ENCODE measurements around the gene EFCAB8.
A peak's percentile ranks its signal among the peaks of the same experiment; 100 is the strongest.
"Not testable (repeated sequence)": the region's sequence is repeated elsewhere in the genome, so short reads cannot be mapped to it uniquely, and the experiment has no call there.

Gene EFCAB8

DNA sequence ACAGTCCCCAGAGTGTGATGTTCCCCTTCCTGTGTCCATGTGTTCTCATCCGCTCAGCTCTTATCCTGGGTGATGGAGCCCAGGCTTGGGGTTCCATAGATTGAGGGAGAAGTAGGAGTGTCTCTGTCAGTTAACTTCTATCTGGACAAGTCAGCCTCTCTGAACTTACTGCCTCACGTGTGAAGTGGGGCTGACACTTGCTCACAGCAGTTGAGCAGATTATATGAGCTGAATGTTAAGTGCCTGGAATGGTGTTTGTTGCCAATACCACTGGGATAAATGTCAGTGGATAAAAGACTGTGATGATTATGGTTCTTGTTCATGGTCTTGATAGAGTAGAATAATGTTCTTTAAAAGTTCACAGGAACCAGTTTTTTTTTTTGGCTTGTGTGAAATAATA, 17.1 kb upstream of the EFCAB8 start:
- no peak for DNase-seq

GRCh38 chr20:32842688-32843524, 15.8 kb upstream of the EFCAB8 start:
- DNase-seq = no peak

GRCh38 chr20:32845786-32846185, 12.9 kb upstream of the EFCAB8 start:
- DNase-seq = no peak

GRCh38 chr20:32846852-32847251, 11.9 kb upstream of the EFCAB8 start:
- DNase-seq = no peak

- no peak for DNase-seq
These were observed 10.8 kb upstream of the EFCAB8 start for GRCh38 chr20:32847964-32848363.

DNA sequence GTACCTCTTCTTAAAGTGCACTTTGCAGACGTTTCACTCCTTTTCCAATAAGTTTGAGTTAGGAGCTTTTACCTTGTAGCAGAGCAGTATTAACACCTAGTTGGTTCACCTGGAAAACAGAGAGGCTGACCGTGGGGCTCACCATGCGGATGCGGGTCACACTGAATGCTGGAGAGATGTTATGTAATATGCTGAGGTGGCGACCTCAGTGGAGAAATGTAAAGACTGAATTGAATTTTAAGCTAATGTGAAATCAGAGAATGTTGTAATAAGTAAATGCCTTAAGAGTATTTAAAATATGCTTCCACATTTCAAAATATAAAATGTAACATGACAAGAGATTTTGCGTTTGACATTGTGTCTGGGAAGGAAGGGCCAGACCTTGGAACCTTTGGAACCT, 9.9 kb upstream of the EFCAB8 start:
- no peak for DNase-seq

DNA sequence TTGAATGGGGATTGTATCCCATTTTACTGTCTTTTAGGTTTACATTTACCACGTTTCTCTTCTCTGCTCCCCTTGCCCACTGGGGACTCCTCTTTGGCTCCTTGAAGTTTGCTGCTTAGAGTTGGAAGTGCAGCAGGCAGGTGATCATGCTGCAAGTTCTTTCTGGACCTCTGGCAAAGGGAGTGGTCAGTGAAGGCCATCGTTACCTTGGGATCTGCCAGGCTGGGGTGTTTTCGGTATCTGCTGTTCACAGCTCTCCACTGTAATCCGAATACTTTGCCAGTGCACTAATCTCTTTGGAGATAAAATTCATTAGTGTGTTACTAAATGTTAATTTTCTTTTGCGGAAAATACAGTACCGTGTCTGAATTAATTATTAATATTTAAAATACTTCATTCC, 9.1 kb upstream of the EFCAB8 start:
- no peak for DNase-seq

GRCh38 chr20:32855387-32855786, 3.3 kb upstream of the EFCAB8 start:
- DNase-seq = no peak

- DNase-seq = no peak
These were observed 534 bp upstream of the EFCAB8 start for GRCh38 chr20:32858189-32858588.

GRCh38 chr20:32861446-32861845, 2.7 kb downstream of the EFCAB8 start:
- DNase-seq = no peak

DNA sequence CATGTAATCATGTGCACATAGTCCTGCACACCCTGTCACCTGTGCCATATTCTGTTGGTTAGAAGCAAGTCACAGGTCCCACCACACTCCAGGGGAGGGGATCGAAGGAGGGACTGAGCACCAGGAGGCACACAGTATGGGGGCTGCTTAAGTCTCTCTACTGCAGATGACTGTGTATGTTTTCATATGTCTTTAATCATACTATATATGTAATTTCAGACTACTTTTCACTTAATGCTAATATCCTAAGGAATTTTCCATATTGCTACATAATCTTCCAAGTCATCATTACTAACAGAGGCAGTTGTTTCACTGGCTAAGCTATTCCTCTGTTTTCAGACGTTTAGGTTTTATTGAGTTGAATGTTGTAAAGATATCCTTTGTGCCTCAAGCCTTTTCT, 10.8 kb downstream of the EFCAB8 start:
- DNase-seq = no peak

DNA sequence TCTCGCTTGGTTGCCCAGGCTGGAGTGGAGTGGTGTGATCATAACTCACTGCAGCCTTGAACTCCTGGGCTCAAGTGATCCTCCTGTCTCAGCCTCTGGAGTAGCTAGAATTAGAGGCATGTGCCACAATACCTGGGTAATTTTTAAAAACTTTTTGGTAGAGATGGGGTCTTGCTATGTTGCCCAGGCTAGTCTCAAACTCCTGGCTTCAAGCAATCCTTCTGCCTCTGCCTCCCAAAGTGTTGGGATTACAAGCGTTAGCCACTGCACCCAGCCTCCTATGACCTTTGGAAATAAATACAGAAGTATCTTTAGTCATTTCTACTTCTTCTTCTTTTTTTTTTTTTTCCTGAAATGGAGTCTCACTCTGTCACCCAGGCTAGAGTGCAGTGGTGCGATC, 11.8 kb downstream of the EFCAB8 start:
- not testable (repeated sequence) for DNase-seq

GRCh38 chr20:32870985-32871384, 12.3 kb downstream of the EFCAB8 start:
- no peak for DNase-seq

DNA sequence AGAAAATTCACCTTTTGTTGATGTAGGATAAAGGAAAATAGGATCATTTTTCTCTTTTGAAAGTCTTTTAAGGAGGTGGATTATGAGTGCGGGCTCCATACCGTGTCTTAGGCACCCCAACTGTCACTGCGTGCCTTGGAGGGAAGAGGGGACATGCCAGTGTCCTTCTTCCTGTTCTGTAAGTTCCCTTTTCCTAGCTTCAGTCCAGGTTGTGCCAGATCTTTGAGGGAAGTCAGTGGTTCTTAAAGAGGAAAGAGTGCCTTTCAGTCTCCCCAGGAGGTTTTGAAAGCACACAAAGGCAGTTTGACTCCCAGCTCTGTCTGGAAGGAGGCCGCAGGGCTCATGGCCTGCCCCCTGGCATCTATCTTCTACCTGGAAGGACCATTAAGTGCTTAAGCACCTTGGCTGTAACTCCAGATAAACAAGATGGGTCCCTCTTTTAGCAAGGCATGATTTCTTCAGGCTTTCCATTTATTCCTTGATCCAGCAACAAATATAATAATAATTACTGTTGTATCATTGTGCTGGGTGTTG, 13.0 kb downstream of the EFCAB8 start:
- no peak for DNase-seq

DNA sequence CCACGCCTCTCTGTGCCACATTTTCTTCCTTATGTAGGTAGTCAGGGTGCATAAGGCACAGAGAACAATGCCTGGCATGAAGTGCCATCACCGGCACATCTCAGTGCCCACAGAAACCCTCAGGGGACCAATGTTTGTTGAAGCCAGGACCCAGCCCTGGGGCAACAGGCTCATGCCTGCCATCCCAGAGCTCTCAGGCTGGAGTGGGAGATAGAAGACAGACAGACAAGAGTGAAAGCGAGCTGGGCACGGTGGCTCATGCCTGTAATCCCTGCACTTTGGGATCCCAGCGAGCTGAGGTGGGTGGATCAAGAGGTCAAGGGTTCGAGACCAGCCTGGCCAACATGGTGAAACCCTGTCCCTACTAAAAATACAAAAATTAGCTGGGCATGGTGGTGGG, 13.5 kb downstream of the EFCAB8 start:
- no peak for DNase-seq

GRCh38 chr20:32875673-32876072, 16.9 kb downstream of the EFCAB8 start:
- no peak for DNase-seq

DNA sequence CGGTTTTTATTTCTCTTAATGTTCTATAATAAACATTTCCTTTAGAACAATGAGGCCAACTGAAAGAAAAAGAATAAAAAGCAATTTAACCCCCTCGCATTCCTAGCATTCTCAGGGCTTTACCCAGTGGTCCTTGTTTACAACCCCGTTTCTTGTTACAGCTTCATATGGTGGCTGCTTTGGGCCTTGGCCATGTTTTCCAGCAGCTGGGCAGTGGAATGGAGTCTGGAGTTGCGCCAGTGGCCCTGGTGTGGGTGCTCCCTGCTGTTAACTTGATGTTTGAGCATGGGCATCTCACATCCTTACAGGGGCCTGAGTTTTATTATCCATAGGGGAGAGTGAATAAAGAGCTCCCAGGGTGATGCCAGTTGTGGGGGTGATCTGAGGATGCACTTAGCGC, 18.8 kb downstream of the EFCAB8 start:
- DNase-seq = peak; percentile 29

- no peak for DNase-seq
These were observed 20.1 kb downstream of the EFCAB8 start for GRCh38 chr20:32878820-32879219.

DNA sequence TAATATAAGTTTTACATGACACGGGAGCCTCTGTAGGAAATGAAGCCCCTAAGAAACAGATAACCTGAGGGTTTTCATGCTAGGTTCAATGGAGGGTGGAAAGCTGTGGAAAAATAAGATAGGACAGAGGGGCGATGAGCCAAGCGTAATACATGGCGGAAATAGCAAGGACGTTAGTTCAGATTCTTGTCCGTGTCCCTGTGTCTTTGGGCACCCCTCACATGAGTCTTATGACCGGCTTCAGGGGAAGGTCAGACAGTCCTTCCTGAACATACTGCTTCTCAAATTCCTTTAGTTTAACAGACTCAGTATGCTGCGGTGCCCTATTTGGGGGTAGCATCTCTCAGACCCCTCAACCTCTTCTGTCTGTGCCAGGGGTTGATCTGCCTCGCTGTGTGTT, 20.8 kb downstream of the EFCAB8 start:
- no peak for DNase-seq

DNA sequence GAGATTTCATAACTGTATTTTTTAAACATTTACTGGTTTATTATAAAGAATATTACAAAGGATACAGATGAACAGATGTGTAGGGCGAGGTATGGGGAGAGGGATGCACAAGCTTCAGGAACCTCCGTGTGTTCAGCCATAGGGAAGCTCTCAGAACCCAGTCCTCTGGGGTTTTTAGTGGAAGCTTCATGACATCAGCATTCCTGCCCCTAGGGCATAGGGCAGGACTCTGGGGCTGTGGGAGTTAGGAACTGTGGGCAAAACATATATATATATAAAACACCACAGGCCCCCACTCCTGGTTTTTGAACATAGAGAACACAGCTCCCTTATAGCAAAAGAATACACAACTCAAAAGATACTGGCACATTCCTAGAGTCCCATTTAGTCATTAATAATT, 21.9 kb downstream of the EFCAB8 start:
- DNase-seq = no peak

- DNase-seq = no peak
These were observed 24.4 kb downstream of the EFCAB8 start for GRCh38 chr20:32883081-32883480.

DNA sequence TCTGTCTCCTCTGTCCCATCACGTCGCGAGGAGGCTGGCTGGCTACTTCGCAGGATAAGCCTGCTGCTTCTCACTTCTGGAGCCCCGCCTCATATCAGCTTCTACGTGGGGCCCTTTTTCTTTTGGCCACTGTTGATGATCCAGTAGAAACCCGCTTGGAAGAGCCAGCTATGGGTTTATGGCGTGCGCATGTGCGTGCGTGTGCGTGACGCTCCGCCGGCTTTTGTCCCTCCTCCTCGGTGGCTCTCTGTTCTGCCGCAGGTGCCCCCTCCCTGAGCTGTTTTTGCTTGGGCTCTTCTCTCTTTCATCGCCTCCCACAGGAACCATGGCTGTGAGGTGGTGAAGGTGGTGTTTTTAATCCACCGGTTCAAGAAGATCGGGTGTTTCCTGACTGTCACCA, 26.5 kb downstream of the EFCAB8 start:
- no peak for DNase-seq

GRCh38 chr20:32885952-32886351, 27.2 kb downstream of the EFCAB8 start:
- DNase-seq = no peak

GRCh38 chr20:32886652-32887051, 27.9 kb downstream of the EFCAB8 start:
- DNase-seq = no peak

DNA sequence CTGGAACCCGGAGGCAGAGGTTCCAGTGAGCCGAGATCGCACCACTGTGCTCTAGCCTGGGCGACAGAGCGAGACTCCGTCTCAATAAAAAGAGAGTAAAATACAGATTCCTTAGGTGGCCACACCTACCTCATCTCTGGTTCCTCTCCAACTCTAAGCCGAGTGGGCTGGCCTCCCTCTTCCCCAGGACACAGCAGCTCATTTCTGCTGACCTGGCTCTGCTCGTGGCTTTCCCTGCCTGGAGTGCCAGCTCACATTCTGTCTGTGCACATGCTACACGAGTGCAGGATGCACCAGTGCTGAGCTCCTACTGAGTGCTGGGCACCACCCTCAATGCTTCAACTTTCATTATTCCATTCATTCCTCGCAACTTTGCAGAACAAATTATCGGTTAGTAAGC, 28.8 kb downstream of the EFCAB8 start:
- DNase-seq = no peak
